ENCODE measurements around the gene TRAF1.

DNA sequence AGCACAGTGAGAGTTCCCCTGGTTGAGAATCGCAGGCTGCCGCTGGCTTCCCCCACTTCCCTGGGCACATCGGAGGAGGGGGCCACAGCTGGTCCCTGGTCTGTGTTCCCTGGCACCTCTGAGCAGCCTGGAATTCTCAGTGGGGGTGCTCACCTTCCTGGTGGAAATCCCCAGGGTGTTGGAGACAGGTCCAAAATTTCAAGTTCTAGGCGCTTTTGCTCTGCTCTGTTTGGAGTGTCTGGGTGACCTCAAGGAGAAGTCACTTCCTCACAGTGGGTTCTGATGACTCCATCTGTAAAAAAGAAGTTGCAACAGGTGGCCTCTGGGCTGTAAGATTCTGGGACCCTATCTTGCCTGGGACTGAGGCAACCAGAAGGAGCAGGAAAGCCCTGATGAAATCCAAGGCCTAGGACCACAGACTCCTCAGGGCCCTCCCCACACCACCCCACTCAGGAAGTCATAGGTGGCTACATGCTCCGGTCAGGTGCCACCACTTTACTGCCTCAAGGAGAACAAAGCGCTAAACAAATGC lies at the start of gene TRAF1:
- TF ChIP-seq, protein P1, sequence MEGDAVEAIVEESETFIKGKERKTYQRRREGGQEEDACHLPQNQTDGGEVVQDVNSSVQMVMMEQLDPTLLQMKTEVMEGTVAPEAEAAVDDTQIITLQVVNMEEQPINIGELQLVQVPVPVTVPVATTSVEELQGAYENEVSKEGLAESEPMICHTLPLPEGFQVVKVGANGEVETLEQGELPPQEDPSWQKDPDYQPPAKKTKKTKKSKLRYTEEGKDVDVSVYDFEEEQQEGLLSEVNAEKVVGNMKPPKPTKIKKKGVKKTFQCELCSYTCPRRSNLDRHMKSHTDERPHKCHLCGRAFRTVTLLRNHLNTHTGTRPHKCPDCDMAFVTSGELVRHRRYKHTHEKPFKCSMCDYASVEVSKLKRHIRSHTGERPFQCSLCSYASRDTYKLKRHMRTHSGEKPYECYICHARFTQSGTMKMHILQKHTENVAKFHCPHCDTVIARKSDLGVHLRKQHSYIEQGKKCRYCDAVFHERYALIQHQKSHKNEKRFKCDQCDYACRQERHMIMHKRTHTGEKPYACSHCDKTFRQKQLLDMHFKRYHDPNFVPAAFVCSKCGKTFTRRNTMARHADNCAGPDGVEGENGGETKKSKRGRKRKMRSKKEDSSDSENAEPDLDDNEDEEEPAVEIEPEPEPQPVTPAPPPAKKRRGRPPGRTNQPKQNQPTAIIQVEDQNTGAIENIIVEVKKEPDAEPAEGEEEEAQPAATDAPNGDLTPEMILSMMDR (IDR thresholded peaks at IDR 0.05), result no peak
- TF ChIP-seq EZH2 (IDR thresholded peaks at IDR 0.05; ENCODE audit: borderline replicate concordance, insufficient read depth, low read depth, low read length, poor library complexity, severe bottlenecking), result no peak

Measured in B cell (primary cell).